ENCODE measurements around the gene SCO2.
A peak's percentile ranks its signal among the peaks of the same experiment; 100 is the strongest.

The SCO2 gene

GRCh38 chr22:50529416-50529896 lies 4.1 kb upstream of the SCO2 start:
- DNase-seq (ENCODE audit: extremely low read depth, low read depth), result no peak
- TF ChIP-seq CTCF (IDR thresholded peaks at IDR 0.05; ENCODE audit: low read depth, low read length), result no peak

- no peak for TF ChIP-seq CTCF (IDR thresholded peaks at IDR 0.05; ENCODE audit: low read depth, low read length)
- DNase-seq (ENCODE audit: extremely low read depth, low read depth), result no peak
Measured at GRCh38 chr22:50528682-50529415, 3.5 kb upstream of the SCO2 start.

DNA sequence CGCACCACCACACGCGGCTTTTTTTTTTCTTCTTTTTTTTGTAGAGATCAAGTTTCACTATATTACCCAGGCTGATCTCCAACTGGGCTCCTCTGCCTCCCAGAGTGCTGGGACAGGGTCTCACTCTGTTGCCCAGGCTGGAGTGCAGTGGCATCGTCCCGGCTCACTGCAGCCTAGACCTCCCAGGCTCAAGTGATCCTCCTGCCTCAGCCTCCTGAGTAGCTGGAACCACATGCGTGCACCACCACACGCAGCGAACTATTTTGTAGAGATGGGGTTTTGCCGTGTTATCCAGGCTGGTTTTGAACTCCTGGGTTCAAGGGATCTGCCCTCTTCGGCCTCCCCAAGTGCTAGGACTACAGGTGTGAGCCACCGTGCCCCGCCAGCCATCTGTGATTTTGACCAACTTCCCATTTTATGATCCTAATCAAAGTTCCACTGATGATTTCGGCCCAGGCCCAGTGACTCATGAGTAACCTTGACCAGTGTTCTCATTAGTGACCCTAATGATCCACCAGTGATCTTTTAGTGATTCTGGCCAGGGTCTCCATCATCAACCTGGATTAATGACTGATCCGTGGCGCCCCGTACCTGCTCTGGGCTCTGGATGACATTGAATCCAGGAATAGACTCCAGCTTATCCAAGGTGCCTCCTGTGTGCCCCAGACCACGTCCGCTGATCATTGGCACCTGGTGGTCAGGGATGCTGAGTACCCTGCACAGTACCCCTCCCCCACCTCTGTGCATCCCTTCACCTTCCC lies 2.7 kb upstream of the SCO2 start:
- no peak for DNase-seq (ENCODE audit: extremely low read depth, low read depth)
- no peak for TF ChIP-seq CTCF (IDR thresholded peaks at IDR 0.05; ENCODE audit: low read depth, low read length)

DNA sequence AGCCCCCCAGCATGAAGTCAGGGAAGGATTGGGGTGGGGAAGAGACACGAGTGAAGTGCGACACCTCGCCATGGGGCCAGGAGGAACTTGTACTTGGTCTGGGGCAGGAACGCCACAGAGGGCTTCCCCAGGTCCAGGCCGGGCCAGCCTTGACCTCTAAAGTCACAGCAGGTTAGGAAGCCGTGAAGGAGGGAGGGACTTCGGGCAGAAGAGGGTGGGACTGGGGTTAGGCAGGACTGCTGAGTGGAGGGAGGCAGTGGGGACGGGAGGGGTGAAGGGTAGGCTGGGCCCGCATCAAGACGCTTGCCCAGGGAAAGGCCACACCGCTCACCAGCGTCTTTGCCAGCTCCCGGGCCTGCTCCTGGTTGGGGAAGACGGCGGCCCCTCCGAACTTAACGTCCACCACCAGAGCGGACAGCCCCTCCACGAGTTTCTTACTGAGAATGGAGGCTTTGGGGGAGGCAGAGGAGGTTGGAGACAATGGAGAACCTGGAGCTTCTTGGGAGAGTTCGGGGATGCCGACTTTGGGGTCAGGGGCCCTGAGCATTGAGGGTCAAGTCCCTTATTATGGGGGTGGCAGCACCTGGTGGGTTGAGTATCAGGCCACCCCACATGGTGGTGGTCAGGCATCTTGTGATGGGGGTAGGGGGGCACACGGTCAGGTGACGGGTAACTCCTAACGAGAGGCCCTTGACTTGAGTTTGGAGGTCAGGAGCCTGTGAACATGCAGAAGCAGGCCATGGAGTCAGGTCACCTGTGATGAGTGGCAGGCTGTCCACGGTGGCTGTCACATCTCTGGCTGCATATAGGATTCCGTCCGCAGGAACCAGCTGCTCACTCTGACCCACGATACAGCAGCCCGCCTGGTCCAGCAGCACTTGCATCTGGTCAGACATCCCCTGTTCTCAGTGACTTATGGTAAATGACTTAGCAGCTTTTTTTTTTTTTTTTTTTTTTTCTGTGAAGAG lies 1.7 kb upstream of the SCO2 start:
- no peak for TF ChIP-seq CTCF (IDR thresholded peaks at IDR 0.05; ENCODE audit: low read depth, low read length)
- DNase-seq (ENCODE audit: extremely low read depth, low read depth), result no peak

GRCh38 chr22:50526108-50526833 lies 873 bp upstream of the SCO2 start:
- peak; percentile 37 for TF ChIP-seq CTCF (IDR thresholded peaks at IDR 0.05; ENCODE audit: low read depth, low read length)
- no peak for DNase-seq (ENCODE audit: extremely low read depth, low read depth)

DNA sequence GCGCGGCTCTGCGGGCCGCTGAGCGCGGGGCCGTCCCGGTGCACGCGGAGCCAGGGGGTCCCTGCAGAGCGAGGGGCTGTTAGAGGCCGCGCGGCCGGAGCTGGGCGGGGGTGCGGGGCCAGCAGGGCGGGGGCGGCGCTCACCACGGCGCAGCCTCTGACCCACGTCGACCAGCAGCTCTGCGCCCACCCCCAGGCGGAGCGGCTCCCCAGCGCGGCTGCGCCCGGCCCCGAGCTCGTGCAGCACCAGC lies 385 bp upstream of the SCO2 start:
- no peak for DNase-seq (ENCODE audit: extremely low read depth, low read depth)
- TF ChIP-seq CTCF (IDR thresholded peaks at IDR 0.05; ENCODE audit: low read depth, low read length), result no peak

Measured in AG09319 (cell line).